Adrenal gland (tissue), 5 donors: ENCODE results near the gene HHIP.

ENCODE experiments used
- POLR2A ChIP-seq, 2 donors: fragments of 450-650 bp; IDR thresholded peaks; one replicate each; pipeline ENCODE4 v1.6.1; 2017; ENCODE audit warnings: antibody characterized with exemption in 2 of 2, mild to moderate bottlenecking in 2 of 2, moderate library complexity in 1 of 2
- TF ChIP-seq, protein P1 (sequence below), 6 experiments: fragments of 450-650 bp in 4 of 6; fragments of 200-600 bp in 2 of 6; sonication (generic) in 1 of 6; IDR thresholded peaks; 1 replicate in 5 of 6; 2 replicates in 1 of 6; pipeline versions ENCODE4 v1.5.1 to v1.8.0; 2016 to 2021; ENCODE audit warnings: antibody characterized with exemption in 6 of 6, mild to moderate bottlenecking in 2 of 6, moderate library complexity in 1 of 6
- donor health status: DM: no; HTN: no; CAD: no.

GRCh38 chr4:144732584-144733428 lies 86.8 kb downstream of the HHIP start:
- TF ChIP-seq, protein P1, sequence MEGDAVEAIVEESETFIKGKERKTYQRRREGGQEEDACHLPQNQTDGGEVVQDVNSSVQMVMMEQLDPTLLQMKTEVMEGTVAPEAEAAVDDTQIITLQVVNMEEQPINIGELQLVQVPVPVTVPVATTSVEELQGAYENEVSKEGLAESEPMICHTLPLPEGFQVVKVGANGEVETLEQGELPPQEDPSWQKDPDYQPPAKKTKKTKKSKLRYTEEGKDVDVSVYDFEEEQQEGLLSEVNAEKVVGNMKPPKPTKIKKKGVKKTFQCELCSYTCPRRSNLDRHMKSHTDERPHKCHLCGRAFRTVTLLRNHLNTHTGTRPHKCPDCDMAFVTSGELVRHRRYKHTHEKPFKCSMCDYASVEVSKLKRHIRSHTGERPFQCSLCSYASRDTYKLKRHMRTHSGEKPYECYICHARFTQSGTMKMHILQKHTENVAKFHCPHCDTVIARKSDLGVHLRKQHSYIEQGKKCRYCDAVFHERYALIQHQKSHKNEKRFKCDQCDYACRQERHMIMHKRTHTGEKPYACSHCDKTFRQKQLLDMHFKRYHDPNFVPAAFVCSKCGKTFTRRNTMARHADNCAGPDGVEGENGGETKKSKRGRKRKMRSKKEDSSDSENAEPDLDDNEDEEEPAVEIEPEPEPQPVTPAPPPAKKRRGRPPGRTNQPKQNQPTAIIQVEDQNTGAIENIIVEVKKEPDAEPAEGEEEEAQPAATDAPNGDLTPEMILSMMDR (IDR thresholded peaks at IDR 0.05): no peak
- TF ChIP-seq POLR2A (IDR thresholded peaks at IDR 0.05): no peak
